HG03520 (cell line): Measurements from ENCODE around the gene SYK.
A peak's percentile ranks its signal among the peaks of the same experiment; 100 is the strongest.

Experiments used
- ATAC-seq: cut with Tn5 transposase; IDR thresholded peaks from one replicate; pipeline ENCODE4 v1.9.1; 2021; ENCODE audit warnings: mild to moderate bottlenecking, moderate library complexity; ENCODE audit not compliant: unreplicated experiment

Gene SYK

DNA sequence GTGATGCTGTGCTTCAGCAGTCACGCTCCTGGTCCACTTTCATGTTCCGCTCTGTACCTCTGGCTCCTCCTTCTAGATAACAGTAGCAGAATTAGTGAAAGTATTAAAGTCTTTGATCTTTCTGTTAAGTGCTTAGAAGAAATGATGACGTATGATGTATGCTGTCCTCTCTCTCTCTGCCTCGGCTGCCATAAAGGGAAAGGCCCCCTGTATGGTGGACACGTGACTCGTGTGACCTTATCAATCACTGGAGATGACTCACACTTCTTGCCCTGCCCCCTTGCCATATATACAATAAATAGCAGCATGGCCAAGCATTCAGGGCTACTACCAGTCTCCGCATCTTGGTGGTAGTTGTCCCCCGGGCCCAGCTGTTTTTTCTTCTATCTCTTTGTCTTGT is 100.3 kb downstream of the SYK start:
- ATAC-seq: no peak

DNA sequence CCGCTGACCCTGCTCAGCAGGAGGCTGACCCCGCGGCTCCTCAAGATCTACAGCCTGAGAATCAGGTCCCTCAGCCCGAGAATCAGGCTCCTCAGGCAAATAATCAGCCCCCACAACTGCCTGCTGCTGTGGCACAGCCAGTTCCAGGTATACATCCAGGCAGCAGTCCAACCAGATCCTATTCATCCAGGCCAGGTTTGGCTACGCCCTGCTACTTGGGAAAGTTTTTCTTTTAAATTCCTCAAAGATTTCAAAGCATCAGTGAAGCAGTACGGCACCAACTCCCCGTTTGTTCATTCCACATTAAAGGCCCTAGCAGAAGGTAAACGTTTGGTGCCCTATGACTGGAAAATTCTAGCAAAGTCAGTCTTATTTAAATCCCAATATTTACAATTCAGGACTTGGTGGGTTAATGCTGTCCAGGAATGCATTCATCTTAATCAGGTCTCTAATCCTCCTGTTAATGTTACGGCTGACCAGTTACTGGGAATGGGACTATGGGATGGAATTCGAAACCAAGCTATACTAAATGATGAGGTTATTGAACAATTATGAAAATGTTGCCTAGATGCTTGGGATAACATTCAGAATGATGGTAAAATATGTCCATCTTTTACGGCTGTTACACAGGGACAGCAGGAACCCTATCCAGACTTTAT is 102.3 kb downstream of the SYK start:
- ATAC-seq: no peak

- ATAC-seq: no peak
Measured at GRCh38 chr9:90904706-90905478, 103.3 kb downstream of the SYK start.

GRCh38 chr9:90905822-90906221 is 104.2 kb downstream of the SYK start:
- ATAC-seq: no peak

DNA sequence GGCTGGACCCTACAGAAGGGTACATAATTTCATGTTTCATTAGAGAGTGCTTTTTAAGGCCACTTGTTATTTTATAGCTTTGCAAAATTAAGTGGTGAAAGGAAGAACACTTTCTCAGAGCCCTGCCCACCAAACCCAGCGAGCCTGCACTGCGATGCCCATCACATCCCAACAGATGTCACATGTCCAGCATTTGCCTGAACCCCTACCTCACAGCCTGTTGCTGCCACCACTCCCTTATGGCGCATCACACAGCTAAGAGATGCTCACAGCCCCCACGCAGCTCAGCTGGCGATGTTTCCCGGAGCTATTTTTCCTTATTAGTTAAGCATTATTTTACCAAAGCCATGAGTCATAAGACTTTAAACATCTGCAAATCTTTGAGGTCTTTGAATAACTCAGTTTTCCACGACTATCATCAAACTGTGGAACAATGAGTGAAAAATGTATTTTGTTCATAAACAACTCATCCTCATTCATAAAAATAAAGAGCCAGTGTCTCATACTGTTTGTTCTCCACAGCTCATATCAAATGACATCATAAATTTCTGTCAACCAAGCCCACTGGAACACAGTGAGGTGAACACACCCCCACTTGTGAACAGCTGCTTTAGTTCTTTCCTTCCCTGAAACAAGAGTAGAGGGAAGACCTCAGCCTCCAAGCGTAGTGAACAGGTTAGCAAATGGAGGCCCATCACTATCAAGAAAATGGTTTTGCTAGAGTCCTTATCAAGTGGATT is 104.9 kb downstream of the SYK start:
- no peak for ATAC-seq

GRCh38 chr9:90907056-90907445 is 105.4 kb downstream of the SYK start:
- no peak for ATAC-seq

DNA sequence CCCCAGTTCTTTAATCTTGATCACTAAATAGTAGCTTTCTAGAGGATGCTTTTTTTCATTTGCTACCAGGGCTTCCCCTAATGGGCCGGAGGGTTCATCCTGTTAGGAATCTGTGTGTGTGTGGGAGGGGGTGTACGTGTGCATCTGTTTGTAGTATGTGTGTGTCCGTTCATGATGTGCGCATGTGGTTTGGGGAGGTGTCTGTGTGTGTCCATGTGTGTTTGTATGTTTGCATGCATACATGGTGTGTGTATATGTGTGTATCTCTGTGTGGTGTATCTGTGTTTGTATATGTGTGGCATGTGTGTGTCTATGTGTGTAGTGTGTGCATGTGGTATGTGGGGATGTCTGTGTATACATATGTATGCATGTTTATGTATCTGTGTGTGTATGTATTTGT is 106.2 kb downstream of the SYK start:
- no peak for ATAC-seq

DNA sequence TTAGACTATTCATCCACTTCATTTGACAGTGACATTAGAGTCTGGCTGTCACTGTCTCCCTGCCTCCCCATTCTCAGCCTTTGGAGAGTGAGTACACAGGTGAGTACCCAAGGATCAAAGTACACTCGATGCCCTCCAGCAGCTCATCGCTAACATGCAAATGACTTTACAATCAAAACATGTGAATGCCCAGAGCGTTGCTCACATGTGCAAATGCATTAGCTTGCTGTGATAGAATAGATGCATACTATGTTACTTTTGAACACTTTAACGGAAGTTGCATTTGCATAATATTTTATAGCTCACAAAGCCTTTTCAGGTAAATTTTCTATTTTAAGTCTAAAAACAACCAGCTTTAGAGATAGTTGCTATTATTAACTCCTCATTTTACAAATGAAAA is 107.6 kb downstream of the SYK start:
- ATAC-seq: peak; percentile 53

DNA sequence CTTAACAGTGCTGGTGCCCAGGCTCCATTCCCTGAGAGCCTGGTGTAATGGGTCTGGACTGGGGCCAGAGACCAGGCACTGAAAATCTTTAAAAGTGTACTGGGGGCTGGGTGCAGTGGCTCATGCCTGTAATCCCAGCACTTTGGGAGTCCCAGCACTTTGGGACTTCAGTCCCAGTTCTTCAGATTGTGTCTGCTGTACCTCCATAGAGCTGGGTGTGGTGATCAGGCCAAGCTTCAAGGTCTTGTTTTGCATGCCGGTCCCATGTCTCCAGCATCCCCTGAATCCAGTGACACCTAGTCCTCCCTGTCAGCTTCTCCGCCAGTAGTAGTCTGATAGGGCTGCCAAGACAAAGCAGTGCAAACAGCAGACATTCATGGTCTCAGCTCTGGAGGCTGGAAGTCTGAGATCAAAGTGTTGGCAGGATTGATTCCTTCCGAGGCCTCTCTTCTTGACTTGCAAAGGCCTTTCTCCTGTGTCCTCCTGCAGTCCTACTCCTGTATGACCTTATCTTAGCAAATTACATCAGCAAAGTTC is 108.2 kb downstream of the SYK start:
- ATAC-seq: no peak

GRCh38 chr9:90914196-90914595 is 112.6 kb downstream of the SYK start:
- no peak for ATAC-seq

DNA sequence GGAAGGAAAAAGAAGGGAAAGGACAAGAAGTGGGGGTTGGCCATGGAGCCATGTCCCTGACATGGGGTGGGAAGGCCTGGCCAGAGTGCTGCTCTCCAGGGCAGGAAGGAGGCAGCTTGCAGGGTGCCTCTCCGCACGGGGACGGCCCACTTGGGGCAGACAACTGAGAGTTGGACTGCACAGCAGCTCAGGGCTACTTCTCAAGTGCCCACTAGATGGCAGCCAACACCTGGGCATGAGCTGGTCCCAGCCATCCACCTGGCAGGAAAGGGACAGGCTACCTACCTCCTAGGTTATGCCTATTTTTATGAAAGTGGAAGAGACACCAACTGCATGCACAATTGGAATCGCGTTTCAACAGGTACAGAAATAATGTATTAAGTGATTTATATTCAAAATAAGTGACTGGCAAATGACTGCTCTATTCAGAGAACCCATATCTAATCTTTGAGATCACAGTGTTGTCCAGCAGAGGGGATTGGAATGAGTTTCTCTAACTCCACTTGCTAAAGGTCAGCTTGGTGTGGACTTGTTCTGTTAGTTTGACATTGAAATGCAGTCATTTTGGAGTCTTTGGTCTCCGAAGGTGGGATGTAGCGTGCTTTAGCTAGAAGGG is 113.4 kb downstream of the SYK start:
- peak; percentile 72 for ATAC-seq

GRCh38 chr9:90915693-90916092 is 114.1 kb downstream of the SYK start:
- no peak for ATAC-seq

- ATAC-seq: no peak
Measured at GRCh38 chr9:90916147-90916734, 114.6 kb downstream of the SYK start.

GRCh38 chr9:90919883-90920282 is 118.3 kb downstream of the SYK start:
- no peak for ATAC-seq

- no peak for ATAC-seq
Measured at GRCh38 chr9:90921104-90921503, 119.5 kb downstream of the SYK start.

- no peak for ATAC-seq
Measured at GRCh38 chr9:90921969-90922368, 120.3 kb downstream of the SYK start.

GRCh38 chr9:90925581-90926257 is 124.1 kb downstream of the SYK start:
- no peak for ATAC-seq

DNA sequence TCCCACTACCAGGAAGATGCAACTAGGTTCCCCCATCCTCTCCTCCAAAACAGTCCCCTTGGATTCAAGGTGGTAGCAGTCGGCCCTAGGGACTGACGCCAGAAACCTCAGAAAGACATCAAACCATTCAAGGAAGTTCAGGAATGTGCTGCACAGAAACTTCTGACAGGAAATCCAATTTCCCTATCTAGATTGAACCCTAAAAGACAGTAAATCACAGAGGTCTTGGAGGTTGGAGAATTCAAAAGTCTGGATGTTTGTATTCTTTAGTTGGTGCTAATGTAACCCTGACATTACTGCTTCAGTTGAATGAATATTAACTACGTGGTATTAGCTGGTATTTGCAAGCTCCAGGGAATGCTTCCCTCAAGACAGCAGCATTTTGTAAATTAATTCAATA is 125.3 kb downstream of the SYK start:
- ATAC-seq: no peak

- ATAC-seq: no peak
Measured at GRCh38 chr9:90927496-90927895, 125.9 kb downstream of the SYK start.

DNA sequence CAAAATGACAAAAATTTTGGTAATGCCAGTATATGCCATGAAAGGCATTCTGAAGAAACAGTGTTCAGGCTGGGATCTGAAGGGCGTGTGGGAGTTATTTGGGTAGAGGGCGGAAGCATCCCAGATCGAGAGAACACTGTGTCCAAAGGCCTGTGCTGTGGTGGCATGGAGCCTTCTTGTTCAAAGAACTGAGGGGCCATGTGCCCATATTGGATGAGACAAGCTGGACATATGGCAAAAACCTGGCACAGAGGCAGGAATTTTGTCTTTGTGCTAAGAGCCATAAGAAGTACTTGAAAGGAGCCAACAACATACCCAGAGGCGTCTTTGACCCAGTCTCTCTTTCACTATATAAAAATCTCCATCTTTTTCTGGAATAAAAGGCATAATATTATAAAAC is 128.0 kb downstream of the SYK start:
- ATAC-seq: no peak
